ENCODE measurements around the gene CADPS2.

DNA sequence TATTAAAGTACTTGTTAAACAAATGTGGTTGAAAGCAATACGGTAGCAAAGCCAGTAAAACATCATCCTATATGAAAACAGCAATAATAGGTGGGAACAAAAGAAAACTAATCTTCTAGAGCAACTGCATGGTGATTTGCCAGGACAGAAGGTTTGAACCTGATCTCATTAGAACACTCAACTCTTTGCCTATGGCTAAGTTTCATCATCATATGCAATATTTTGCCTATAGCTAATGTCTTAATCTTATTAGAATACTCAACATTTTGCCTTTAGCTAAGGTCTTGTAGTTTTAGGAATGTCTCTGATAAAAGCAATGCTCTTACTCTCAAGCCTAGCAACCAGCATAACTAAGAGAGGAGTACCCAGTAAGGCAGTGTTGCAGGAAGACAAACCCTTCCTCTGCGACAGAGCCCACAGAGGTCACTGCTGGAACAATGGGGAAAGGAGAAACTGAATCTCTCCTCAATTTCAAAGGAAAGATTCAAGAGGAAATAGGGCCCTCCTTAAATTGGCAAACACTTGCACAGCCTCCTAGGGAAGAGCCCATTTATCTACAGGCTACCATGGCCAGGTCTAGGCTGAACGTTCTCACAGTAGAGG, 38.3 kb downstream of the CADPS2 start:
- TF ChIP-seq EGR1 (IDR thresholded peaks at IDR 0.05; ENCODE audit: low read depth in 2 of 2) (no peak), GABPA (IDR thresholded peaks at IDR 0.05 in 1 of 2, conservative IDR thresholded peaks at IDR 0.05 in 1 of 2) (no peak), YY1 (IDR thresholded peaks at IDR 0.05) (no peak), JUND (IDR thresholded peaks at IDR 0.05) (no peak), RAD21 (IDR thresholded peaks at IDR 0.05) (no peak), RXRA (IDR thresholded peaks at IDR 0.05) (no peak), TAF1 (conservative IDR thresholded peaks at IDR 0.05) (no peak), NR2F2 (IDR thresholded peaks at IDR 0.05) (peak; percentile 65), SP1 (IDR thresholded peaks at IDR 0.05) (no peak)
- TF ChIP-seq, protein P1, sequence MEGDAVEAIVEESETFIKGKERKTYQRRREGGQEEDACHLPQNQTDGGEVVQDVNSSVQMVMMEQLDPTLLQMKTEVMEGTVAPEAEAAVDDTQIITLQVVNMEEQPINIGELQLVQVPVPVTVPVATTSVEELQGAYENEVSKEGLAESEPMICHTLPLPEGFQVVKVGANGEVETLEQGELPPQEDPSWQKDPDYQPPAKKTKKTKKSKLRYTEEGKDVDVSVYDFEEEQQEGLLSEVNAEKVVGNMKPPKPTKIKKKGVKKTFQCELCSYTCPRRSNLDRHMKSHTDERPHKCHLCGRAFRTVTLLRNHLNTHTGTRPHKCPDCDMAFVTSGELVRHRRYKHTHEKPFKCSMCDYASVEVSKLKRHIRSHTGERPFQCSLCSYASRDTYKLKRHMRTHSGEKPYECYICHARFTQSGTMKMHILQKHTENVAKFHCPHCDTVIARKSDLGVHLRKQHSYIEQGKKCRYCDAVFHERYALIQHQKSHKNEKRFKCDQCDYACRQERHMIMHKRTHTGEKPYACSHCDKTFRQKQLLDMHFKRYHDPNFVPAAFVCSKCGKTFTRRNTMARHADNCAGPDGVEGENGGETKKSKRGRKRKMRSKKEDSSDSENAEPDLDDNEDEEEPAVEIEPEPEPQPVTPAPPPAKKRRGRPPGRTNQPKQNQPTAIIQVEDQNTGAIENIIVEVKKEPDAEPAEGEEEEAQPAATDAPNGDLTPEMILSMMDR (IDR thresholded peaks at IDR 0.05; ENCODE audit: low read depth, low read length, missing input control) = no peak
- TF ChIP-seq, protein P2, sequence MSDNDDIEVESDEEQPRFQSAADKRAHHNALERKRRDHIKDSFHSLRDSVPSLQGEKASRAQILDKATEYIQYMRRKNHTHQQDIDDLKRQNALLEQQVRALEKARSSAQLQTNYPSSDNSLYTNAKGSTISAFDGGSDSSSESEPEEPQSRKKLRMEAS (IDR thresholded peaks at IDR 0.05) = no peak
- TF ChIP-seq, protein P3, sequence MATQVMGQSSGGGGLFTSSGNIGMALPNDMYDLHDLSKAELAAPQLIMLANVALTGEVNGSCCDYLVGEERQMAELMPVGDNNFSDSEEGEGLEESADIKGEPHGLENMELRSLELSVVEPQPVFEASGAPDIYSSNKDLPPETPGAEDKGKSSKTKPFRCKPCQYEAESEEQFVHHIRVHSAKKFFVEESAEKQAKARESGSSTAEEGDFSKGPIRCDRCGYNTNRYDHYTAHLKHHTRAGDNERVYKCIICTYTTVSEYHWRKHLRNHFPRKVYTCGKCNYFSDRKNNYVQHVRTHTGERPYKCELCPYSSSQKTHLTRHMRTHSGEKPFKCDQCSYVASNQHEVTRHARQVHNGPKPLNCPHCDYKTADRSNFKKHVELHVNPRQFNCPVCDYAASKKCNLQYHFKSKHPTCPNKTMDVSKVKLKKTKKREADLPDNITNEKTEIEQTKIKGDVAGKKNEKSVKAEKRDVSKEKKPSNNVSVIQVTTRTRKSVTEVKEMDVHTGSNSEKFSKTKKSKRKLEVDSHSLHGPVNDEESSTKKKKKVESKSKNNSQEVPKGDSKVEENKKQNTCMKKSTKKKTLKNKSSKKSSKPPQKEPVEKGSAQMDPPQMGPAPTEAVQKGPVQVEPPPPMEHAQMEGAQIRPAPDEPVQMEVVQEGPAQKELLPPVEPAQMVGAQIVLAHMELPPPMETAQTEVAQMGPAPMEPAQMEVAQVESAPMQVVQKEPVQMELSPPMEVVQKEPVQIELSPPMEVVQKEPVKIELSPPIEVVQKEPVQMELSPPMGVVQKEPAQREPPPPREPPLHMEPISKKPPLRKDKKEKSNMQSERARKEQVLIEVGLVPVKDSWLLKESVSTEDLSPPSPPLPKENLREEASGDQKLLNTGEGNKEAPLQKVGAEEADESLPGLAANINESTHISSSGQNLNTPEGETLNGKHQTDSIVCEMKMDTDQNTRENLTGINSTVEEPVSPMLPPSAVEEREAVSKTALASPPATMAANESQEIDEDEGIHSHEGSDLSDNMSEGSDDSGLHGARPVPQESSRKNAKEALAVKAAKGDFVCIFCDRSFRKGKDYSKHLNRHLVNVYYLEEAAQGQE (IDR thresholded peaks at IDR 0.05) = no peak
- TF ChIP-seq, protein P4, sequence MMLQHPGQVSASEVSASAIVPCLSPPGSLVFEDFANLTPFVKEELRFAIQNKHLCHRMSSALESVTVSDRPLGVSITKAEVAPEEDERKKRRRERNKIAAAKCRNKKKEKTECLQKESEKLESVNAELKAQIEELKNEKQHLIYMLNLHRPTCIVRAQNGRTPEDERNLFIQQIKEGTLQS (IDR thresholded peaks at IDR 0.05) = no peak

Measured in liver (tissue), 3 donors.